HG02623 (cell line): ENCODE results near the gene MALT1.
"Not testable (repeated sequence)": the region's sequence is repeated elsewhere in the genome, so short reads cannot be mapped to it uniquely, and the experiment has no call there.

Source experiments
- ATAC-seq: cut with Tn5 transposase; IDR thresholded peaks from one replicate; pipeline ENCODE4 v1.9.1; 2021; ENCODE audit warnings: moderate library complexity; ENCODE audit not compliant: unreplicated experiment

MALT1 gene, protein sequence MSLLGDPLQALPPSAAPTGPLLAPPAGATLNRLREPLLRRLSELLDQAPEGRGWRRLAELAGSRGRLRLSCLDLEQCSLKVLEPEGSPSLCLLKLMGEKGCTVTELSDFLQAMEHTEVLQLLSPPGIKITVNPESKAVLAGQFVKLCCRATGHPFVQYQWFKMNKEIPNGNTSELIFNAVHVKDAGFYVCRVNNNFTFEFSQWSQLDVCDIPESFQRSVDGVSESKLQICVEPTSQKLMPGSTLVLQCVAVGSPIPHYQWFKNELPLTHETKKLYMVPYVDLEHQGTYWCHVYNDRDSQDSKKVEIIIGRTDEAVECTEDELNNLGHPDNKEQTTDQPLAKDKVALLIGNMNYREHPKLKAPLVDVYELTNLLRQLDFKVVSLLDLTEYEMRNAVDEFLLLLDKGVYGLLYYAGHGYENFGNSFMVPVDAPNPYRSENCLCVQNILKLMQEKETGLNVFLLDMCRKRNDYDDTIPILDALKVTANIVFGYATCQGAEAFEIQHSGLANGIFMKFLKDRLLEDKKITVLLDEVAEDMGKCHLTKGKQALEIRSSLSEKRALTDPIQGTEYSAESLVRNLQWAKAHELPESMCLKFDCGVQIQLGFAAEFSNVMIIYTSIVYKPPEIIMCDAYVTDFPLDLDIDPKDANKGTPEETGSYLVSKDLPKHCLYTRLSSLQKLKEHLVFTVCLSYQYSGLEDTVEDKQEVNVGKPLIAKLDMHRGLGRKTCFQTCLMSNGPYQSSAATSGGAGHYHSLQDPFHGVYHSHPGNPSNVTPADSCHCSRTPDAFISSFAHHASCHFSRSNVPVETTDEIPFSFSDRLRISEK

DNA sequence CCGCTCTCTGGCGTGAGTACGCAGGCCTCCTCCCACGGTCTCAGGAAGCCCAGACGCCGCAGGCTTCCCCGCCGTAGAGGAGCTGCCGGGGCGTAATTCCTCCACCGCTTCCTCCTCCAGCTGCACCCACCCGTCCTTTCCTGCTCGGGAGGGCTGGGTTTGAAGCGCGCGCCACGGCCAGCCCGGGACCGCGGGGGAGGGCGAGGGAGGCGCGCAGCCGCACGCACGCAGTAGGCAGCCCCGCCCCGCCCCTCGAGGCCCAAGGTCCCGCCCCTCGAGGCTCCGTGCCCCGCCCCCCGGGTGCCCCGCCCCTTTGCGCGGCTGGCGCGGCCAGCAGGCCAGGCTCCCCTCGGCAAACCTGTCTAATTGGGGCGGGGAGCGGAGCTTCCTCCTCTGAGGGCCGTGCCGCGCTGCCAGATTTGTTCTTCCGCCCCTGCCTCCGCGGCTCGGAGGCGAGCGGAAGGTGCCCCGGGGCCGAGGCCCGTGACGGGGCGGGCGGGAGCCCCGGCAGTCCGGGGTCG is at the start of gene MALT1:
MALT1 (plus strand) TSS at position 355 of the 521 bp plus-strand sequence. CDS start 179 bp downstream, outside the sequence.
- ATAC-seq, result peak; percentile 76

DNA sequence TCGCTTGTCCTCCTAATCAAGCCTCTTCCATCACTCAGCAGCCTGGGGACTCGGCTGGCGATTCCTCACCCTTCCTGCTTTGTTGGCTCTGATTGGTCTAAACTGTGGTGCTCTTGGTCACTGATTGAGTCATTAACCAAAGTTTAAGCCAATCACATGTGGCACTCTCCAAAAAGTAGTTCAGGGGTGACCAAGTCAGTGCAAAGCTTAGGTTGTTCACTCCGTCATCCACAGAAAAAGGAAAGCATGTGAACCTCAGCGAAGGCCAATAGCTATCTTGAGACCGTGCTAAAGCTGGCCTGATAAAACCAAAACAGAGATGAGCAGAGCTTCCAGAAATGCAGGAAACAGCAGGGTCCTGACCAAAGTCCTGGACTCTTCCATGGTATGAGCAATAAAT is 47.3 kb upstream of the MALT1 start:
- ATAC-seq, result no peak

DNA sequence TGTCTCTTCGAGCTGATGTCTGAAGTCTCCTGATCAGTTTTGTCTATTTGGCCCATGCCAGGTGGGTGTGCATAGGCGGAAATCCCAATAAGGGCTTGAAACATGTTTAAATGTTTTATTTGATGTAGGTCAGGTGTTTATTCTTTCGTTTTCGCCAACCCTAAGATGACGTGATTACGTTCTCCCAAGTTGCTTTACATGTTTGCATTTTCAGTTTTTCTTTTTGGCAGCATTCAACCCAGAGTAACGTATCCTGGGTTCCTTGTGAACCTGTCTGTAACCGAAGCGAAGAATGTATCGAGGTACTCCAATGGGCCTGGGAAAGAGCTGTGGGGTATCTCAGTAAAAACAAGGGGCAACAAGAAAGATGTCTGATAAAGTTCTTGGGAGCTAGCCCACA is 45.4 kb upstream of the MALT1 start:
- no peak for ATAC-seq

DNA sequence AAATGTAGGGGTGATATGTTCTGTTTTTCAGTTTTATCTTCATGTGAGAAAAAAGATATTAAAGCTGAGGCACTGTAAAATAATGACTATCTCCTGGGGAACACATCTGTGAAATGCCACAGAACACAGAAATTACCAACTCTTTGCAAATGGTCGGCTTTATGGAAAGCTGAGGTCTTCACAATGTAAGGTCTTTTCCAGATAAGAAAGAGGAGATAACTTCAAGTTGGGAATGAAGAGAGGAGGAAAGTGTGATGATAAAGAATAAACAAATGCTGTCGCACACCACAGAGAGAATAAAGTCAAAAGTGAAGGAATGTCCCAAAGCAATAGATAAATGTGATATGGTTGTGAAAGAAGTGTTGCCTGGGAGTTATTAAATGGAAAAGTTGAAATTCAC is 41.2 kb upstream of the MALT1 start:
- ATAC-seq, result no peak

DNA sequence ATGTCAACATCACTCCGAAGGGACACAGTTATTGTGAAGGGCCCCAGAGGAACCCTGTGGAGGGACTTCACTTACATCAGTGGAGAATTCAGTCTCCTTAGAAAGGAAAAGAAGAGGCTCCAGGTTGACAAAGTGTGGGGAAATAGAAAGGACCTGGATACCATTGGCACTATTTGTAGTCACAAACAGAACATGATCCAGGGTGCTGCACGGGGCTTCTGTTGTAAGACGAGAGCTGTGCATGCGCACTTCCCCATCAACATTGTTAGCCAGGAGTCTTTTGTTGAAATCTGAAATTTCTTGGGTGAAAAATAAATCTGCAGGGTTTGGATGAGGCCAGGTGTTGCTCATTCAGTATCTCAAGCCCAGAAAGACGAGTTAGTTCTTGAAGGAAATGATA is 40.0 kb upstream of the MALT1 start:
- no peak for ATAC-seq

DNA sequence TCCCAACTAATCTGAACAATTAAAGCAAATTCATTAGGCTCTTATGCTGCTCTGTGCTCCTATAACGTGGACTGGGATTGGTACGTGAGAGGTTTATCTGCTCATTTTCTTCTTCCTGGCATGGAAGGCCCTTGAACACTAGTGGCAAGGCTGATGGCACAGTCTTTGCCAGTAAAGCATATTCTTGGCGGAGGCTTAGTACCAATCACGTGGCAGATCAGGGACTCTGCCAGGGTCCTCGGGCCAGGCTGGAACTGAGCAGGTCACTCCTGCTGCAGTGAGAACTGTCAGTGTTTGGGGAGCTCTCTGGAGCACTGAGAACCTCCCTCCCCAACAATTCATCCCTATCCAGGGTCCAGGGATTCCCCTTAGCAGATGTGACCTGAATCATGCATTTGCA is 38.7 kb upstream of the MALT1 start:
- no peak for ATAC-seq

DNA sequence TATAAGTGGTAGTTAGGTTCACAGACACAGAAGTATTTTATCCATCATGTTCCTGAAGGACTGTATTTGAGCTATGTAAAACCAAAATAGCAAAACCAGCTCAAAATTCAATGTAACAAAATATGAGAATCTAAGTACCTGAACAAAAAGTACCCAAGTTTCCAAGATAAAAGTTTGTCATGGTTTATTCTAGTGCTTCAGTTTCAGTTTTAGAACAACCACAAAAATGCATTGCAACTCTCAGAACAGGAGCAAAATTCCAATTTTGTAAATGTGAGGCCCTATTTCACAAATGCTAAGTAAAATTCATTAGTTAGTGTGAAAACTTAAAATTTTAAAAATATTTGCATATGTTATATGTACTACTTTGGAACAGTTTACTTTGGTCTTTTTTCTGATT is 37.4 kb upstream of the MALT1 start:
- no peak for ATAC-seq

DNA sequence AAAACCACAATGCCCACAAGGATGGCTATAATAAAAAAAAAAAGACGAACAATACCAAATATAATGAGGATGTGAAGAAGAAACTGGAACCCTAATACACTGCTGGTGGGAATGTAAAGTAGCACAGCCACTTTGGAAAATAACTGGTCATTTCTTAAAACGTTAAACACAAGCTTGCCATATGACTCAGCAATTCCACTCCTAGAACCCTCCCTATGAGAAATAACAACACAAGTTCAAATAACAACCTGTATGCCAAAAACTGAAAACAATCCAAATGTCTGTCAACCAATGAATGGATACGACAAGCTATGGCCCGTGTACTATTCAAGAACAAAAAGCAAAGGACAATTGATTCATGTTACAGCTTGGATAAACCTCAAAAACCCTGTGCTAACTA is 35.4 kb upstream of the MALT1 start:
- no peak for ATAC-seq

DNA sequence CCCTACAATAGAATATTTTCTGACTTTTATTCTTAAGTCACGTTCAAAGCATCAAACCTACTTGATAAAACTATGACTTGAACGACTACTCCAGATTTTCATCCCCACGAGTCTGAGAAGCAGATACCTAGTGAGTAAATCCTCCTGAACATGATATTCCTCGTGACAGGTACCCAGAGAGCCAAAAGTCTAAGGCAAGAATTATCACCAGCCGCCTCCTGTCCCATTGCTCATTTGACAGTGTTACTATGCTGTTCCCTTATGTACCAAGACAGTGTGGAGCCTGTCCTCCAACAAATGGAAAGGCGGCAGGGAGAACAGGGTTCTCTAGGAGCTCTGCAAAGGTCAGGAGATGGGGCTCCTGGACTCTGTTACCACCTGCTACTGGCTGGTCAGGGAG is 34.1 kb upstream of the MALT1 start:
- no peak for ATAC-seq

DNA sequence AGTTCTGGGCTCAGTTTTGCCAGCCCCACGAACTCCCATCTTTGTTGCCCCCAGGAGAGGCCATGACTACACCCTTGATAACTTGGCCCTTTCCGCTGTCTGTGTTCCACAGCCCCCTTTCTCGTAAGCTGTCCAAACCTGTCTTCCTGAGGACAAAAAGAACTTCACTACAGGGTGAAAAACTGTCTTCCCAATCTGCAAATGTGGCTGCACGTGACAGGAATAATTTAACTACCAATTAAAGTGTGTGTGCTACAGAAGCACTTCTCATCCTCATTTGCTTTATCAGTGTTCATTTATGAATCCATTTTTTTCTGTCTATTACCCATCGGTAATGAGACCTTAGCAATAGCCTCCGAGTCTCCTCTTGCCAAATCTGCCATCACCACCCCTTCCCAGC is 33.3 kb upstream of the MALT1 start:
- ATAC-seq, result no peak

DNA sequence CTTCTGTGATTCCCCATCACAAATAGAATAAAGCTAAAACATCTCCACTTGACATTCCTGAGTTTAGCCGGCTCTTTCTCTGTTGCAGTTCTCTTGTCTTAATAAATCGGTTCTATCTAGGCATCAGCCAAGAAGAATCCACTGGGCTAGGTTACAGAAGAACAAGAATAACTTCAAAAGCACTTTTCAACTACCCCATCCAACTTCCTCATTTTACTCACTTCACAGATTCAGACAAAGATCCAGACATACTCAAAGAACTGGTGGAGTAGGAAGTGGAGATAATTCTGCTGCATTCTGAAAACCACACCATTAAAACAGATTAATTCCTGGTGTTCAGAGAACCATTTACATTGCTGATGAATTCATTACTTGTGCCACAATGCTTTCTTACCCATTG is 32.8 kb upstream of the MALT1 start:
- no peak for ATAC-seq

DNA sequence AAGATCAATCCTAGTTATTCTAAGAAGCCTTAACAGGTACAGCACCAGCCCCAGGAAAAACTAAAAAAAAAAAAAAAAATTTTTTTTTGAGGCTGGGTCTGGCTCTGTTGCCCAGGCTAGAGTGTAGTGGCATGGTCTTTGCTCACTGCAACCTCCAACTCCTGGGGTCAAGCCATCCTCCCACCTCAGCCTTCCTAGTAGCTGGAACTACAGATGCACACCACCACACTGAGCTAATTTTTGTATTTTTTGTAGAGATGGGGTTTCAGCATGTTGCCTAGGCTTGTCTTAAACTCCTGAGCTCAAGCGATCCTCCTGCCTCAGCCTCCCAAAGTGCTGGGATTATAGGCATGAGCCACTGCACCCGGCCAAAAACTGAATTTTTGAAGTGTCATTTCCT is 32.0 kb upstream of the MALT1 start:
- ATAC-seq, result no peak

DNA sequence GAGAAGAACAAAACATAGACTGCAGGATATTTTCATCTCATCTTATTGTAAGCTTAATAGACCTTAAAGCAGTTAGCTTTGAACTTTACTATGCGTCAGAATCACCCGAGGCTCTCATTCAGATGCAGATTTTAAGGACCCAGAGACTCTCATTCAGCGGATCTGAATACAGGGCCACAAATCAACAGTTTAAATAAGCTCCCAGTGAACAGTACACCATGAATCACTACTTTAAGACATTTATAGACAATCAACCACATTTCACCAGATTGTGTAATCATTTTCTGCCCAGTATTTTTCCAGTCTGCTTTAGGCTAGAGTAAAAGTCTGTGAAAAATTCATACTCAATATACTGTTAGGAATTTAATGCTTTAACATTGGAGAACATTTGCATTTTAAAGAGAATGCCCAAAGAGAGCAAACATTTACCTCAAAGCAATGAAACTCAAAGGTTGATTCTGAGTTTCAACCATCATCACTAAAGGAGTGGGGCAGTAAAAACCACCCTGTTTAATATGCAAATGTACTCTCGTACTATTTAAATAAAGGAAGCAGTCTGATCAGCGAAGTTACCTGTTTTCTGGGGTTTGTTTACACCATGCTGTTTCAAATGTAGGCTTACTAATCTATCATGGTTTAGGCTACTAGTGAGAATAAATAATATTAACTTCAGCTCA is 31.4 kb upstream of the MALT1 start:
- no peak for ATAC-seq

DNA sequence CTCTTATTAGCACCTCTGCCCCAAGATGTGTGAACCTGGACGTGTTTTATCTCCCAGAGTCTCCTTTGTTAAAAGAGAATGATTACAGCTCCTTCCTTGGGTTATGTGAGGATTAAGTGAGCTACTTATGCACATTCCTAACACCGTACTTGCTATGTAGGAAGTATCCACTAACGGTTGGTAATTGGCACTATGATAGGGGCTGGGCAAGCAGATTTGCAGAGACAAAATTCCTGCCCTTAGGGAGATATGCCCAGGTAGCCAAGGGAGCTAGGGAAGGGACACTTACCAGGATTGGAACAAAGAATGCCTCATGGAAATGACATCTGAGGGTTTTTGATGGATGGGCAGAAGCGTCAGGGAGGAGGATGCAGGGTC is 30.8 kb upstream of the MALT1 start:
- no peak for ATAC-seq

DNA sequence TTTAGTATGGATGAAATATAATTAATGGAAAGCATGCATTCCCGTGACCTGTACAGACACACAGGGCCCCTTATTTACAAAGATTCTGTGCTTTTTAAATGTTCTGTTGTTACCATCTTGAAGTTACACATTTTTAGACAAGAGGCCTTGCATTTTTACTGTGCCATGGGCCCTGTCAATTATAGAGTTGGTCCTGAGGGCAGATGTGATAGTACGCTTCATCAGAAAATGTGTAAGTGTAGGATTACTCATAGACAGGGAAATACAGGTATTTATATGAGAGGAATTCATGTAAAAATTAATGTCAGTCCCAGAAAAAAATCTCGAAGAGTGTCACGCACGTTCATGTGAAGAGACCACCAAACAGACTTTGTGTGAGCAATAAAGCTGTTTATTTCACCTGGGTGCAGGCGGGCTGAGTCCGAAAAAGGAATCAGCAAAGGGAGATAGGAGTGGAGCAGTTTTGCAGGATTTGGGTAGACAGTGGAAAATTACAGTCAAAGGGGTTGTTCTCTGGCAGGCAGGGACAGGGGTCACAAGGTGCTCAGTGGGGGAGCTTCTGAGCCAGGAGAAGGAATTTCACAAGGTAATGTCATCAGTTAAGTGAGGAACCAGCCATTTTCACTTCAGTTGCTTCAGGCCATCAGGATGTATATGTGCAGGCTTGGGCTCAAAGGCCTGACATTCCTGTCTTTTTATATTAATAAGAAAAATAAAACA is 30.2 kb upstream of the MALT1 start:
- no peak for ATAC-seq

DNA sequence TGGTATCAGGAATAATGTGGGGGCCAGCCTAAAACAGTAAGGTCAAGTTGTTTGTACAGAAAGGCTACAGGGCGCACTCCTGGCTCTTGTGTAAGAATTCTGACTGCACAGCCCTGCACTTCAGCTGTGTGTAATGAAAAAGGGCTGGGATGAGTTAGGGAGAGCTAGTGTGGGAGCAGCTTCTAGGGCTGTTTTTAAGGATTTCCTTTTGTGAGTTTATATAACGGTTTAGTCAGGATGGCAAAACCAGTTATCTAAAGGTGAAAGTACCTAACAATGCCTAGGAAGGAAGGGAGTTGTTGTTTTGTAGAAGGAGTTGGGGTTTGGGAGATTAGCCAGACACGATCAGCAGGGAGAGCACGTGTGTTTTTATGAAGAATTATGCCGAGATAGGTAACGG is 27.7 kb upstream of the MALT1 start:
- ATAC-seq, result not testable (repeated sequence)

DNA sequence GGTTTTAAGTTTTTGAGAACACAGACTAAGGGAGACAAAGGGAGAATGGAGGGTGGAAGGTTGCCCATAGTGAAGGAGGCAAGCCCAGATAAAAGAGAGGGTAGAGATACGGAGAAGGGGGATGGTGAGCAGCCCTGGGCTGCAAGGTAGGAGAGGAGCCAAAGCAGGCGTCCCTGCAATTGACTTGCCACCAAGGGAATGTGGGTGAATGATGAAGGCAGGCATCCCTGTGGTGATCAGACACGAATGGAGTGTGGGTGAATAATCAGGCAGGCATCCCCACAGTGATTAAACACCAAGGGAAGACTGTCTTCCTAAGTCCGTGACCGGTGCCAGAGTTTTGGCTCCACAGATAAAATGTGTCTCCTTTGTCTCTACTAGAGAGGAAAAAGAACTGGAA is 25.9 kb upstream of the MALT1 start:
- ATAC-seq, result no peak

DNA sequence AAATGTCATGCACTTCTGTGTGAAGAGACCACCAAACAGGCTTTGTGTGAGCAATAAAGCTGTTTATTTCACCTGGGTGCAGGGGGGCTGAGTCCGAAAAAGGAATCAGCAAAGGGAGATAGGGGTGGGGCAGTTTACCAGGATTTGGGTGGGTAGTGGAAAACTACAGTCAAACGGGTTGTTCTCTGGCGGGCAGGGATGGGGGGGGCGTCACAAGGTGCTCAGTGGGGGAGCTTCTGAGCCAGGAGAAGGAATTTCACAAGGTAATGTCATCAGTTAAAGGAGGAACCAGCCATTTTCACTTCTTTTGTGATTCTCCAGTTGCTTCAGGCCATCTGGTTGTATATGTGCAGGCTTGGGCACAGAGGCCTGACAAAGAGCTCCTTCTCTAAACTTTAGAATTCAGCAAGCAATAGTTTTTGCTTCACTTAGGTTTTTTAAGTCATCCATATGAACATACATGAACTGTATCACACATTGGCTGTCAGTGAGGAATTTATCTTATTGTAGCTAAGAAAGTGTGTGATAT is 24.9 kb upstream of the MALT1 start:
- no peak for ATAC-seq

DNA sequence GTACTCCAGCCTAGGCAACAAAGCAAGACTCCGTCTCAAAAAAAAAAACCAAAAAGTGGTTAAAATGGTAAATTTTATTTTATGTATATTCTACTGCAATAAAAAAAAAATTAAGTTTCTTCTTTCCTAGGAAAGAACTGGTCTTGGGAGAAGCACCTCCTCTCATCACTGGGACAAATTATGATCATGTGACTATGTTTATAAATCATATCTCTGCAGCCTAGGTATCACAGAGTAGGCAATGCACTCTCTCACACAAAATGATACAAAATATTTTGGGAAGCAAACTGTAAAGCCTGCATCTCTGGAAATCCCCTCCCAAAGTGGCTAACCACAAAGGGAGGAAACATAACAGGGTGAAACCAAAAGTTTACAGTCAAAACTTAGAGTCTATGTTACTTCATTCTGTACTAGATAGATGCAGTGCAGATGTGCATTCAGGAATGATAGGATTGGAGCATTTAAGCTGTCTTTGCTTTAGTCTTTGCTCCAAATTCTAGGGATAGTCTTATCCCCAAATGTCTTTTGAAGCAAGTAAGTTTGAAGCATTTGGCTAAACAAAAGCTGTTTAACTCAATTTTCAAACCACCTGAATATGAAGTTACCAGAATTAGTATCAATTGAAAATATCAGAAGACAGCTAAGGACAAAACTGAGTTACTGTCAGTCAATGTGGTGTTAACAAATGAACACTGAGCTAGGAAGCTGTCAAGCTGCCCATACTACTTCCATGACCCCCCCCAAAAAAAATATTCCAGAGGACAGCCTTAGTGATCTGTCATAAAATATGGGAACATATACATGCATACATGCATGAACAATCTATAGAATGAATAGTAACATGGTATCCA is 21.1 kb upstream of the MALT1 start:
- peak; percentile 74 for ATAC-seq

DNA sequence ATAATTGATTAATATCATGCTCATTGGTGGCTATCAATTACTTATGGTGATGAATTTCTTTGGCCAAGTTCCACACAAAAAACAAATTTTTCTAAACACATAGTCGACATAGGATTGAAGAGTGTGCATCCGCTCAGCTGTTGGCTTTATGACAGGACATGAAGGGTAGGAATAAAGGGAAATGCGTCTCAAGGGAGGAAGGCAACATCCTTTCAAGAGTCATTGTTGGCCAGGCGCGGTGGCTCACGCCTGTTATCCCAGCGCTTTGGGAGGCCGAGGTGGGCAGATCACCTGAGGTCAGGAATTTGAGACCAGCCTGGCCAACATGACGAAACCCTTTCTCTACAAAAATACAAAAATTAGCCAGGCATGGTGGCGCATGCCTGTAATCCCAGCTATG is 20.4 kb upstream of the MALT1 start:
- ATAC-seq, result not testable (repeated sequence)
